ENCODE measurements around the gene FOSL1.

FOSL1 gene

DNA sequence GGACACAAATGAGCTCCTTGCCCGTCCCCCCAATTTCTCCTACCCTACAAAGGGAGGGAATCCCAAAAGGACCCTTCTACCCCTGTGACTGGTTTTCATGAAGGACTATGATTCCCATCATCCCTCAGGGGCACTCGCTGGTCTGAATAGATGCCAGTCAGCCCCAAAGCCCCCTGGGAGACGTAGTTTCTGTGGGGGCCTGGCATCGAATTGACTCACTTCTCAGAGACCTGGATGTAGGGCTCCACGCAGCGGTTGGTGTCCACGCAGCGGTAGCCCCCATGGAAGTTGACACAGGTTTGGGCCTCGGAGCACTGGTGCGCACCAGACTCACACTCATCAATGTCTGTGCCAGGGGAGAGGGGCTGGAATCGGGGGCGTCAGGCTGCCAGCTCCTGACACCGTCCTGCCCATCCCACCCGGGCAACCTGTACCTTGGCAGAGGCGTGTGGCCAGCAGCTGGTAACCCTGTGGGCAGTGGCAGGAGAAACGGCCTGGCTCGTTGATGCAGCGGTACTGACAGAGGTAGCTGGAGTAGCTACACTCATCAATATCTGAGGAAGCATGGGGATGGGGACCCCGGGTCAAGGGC, 32.0 kb downstream of the FOSL1 start:
- no peak overlapping the region for H3K27ac ChIP-seq
- TF ChIP-seq, protein P1, sequence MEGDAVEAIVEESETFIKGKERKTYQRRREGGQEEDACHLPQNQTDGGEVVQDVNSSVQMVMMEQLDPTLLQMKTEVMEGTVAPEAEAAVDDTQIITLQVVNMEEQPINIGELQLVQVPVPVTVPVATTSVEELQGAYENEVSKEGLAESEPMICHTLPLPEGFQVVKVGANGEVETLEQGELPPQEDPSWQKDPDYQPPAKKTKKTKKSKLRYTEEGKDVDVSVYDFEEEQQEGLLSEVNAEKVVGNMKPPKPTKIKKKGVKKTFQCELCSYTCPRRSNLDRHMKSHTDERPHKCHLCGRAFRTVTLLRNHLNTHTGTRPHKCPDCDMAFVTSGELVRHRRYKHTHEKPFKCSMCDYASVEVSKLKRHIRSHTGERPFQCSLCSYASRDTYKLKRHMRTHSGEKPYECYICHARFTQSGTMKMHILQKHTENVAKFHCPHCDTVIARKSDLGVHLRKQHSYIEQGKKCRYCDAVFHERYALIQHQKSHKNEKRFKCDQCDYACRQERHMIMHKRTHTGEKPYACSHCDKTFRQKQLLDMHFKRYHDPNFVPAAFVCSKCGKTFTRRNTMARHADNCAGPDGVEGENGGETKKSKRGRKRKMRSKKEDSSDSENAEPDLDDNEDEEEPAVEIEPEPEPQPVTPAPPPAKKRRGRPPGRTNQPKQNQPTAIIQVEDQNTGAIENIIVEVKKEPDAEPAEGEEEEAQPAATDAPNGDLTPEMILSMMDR (conservative IDR thresholded peaks at IDR 0.05) = no peak

DNA sequence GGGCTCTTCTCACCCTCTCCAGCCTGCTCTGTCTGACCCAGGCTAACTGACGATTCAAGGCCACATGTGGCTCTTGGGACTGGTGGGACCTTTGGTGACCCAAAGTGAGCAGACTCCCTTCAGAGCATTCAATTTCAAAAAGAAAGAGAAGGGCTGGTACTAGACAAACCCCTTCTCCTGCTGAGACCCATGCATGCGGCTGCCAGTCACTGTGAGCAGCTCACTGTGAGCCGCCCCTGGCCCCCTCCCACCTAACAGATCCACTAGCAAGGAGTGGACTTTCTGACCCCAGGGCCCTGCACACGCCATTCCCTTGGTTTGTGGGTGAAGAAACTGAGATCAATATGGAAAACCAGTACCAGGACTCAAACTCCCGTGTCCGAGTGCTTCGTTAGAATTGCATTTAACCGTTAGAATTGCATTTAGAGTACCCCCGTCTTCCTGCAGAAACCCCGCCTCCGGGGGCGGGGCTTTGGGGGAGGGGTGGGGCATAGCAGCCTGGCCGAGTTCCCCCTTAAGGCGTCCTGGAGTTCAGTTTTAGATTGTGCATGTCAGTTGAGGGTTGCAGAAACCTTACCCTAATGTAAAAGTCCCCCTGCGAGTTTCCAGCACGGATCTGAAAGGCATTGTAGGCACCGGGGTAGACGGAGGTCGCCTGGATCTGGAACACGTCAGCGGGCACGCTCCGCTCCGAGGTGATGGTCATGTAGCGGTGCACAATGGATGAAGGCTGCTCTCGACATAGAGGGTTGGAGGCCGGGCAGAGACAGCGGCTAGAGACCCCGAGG, 32.7 kb downstream of the FOSL1 start:
- H3K27ac ChIP-seq = no peak overlapping the region
- TF ChIP-seq, protein P1 (conservative IDR thresholded peaks at IDR 0.05) = no peak

DNA sequence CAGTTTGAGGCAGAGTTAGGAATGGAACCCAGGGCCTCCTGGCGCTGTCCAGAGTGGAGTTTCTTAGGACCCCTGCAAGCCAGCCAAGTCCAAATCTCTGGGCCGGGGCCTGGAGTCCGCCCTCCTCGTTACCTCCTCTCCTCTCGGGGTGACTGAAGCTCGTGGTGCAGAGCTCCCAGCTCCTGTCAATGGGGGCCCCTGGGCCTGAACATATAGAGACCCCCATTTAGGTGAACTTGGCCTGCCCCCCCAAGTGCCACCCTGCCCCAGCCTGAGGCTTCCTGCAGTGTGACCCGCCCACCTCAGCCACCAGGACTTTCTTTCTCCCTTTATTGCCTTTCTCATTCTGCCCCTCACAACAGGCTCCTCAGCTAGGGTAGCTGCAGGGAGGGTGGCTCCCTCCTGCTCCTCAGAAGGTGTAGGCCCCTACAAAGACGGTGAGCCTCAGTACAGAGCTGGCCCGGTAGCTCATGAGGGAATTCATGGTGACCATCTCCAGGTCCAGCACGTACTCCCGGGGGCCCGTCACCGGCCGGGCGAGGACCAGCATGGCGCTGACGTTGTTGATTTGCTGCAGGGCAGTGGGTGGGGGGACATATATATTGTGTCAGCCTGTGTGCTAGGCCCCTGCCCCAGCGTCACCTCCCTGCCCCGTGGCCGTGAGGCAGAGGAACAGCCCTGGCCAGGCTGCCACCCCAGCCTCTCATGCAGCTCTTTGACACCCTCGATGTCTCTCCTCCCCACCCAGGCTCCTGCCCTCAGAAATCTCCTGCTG, 33.5 kb downstream of the FOSL1 start:
- H3K27ac ChIP-seq = no peak overlapping the region
- TF ChIP-seq, protein P1 (conservative IDR thresholded peaks at IDR 0.05) = no peak

DNA sequence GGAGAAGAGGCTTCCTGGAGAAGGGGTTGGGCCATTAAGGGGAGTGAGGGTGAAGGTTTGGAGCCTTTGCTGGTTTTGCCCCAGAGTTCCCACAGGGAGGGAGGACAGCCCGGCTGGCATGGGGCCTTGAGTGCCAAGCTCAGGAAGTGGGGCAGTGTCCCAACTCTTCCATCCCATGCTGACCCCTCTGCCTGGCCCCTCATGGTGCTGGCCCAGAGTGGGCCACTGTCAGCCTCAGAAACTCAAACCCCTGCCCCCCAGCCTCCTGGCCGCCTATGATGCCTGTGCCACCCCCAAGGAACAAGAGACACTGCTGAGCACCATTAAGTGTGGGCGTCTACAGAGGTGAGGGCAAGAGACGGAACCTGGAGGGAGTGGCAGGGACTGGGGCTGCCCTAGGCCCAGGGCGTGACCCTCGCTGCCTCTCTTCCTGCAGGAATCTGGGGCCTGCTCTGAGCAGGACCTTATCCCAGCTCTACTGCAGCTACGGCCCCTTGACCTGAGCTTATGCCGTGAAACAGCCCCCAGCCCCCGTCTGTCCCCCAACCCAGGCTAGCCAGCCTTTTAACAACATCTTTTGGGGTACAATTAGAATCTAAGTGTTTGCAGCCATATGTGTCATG, 34.5 kb downstream of the FOSL1 start:
- TF ChIP-seq, protein P1 (conservative IDR thresholded peaks at IDR 0.05) = no peak
- H3K27ac ChIP-seq = no peak overlapping the region

DNA sequence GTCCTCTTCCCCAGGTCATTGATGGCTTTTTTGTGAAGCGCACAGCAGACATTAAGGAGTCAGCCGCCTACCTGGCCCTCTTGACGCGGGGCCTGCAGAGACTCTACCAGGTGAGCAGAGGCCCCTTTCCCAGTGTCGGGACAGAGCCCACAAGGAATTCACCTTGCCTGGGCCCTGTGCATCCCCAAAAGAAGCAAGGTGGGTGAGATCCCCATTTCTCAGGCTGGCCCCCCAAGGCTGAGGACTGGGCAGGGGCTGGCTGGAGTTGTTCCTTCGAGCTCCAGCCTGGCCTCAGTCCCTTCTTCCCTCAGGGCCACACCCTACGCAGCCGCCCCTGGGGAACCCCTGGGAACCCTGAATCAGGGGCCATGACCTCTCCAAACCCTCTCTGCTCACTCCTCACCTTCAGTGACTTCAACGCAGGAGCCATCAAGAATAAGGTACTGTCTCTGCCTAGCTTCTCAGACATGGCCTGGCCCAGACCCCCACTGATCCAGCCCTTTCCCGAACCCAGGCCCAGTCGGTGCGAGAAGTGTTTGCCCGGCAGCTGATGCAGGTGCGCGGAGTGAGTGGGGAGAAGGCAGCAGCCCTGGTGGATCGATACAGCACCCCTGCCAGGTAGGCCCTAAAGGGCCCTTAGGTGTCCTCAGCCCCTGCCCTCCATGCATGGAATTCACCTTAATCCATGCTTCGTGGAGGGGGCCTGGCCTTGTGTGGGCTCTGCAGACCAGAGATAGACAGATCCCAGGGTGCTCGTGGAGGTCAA, 35.3 kb downstream of the FOSL1 start:
- H3K27ac ChIP-seq = no peak overlapping the region
- TF ChIP-seq, protein P1 (conservative IDR thresholded peaks at IDR 0.05) = no peak

DNA sequence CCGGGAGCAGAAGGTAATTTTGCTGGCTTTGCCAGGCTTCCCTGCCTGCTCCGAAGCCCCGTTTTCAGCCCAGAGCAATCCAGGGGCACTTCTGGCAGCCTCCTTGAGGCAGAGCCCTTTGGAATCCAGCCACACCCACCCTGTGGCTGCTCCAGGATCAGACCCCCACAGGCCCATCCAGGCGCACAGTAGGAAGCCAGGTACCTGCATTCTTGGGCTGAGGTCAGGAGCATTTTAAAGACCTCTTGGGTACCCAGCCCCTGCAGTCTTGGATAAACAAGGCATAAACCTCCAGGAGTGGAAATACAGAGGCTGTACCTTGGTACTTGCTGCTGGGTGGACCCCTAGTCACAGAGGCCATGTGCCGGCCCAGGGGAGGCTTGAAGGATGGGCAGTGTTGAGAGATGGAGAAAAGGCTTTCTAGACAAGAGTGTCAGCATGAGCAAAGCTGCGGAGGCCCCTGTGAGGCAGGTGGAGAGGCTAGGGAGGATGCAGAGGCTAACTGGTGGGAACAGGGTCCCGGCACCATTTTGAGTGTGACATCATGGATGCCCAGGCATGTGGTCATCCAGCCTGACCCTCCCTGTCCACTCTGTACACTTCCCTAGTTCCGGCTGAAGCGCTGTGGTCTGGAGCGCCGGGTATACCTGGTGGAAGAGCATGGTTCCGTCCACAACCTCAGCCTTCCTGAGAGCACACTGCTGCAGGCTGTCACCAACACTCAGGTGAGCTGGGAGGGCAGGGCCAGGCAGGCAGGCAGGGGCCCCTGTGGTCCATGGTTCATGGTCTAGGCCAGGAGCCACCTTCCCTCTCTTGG, 36.1 kb downstream of the FOSL1 start:
- TF ChIP-seq, protein P1 (conservative IDR thresholded peaks at IDR 0.05) = no peak

More for the DNA sequence above, 36.1 kb downstream of the FOSL1 start:
- H3K27ac ChIP-seq = no peak overlapping the region

Data from VCaP (cell line).